H1 (cell line): Measurements from ENCODE around the gene POLR2I. TPM values are rescaled to one million over a fixed set of nuclear protein-coding genes. Genes with fewer than 3 reads are reported as not detected.

Source experiments
- CTCF ChIA-PET: fragments of 300-600 bp; sonication (Branson Sonifier 250); formaldehyde crosslinking; loops from one replicate; lab custom pipeline; 2021; ENCODE audit not compliant: partially characterized antibody; lab: Charles Lee
- POLR2A ChIA-PET: fragments of 300-600 bp; sonication (Branson Sonifier 250); formaldehyde crosslinking; loops from one replicate; lab custom pipeline; 2021; ENCODE audit warnings: inconsistent platforms; ENCODE audit not compliant: partially characterized antibody; lab: Charles Lee
- DNase-seq, 2 experiments: peaks; one replicate each; pipeline versions ENCODE4 v3.0.0 to v3.0.0-alpha.2; 2010 to 2022; ENCODE audit warnings: low spot score in 2 of 2, low read depth in 1 of 2, mixed read lengths in 1 of 2
- FAIRE-seq: peaks from 2 replicates; lab custom pipeline; 2011; peaks lifted over from hg19 to GRCh38; lab: Jason Lieb, UNC
- H2AFZ ChIP-seq: 2 replicates; pipeline ENCODE4 v1.8.1; 2012; ENCODE audit warnings: low read length, inconsistent platforms
- H2AK5ac ChIP-seq: 2 replicates; pipeline ENCODE4 v1.6.1; 2013; ENCODE audit warnings: low read depth, low read length
- H2BK120ac ChIP-seq: replicated peaks from 2 replicates; pipeline ENCODE3; 2013; ENCODE audit warnings: low read depth, low read length, inconsistent platforms
- H2BK12ac ChIP-seq: 2 replicates; pipeline ENCODE4 v1.6.1; 2013; ENCODE audit warnings: low read depth, low read length
- H2BK15ac ChIP-seq: 2 replicates; pipeline ENCODE4 v1.6.1; 2013; ENCODE audit warnings: low read length
- H2BK20ac ChIP-seq: 2 replicates; pipeline ENCODE4 v1.6.1; 2013; ENCODE audit warnings: low read length
- H2BK5ac ChIP-seq: 2 replicates; pipeline ENCODE4 v1.6.1; 2013; ENCODE audit warnings: low read depth, low read length
- H3K14ac ChIP-seq: 2 replicates; pipeline ENCODE4 v1.6.1; 2013; ENCODE audit warnings: inconsistent platforms; ENCODE audit not compliant: insufficient read length
- H3K18ac ChIP-seq: 2 replicates; pipeline ENCODE4 v1.6.1; 2013; ENCODE audit warnings: low read length; ENCODE audit errors: extremely low read depth
- H3K23ac ChIP-seq: 2 replicates; pipeline ENCODE4 v1.6.1; 2013; ENCODE audit warnings: inconsistent platforms; ENCODE audit not compliant: insufficient read length
- H3K23me2 ChIP-seq: 2 replicates; pipeline ENCODE4 v1.6.1; 2013; ENCODE audit warnings: low read depth, low read length
- H3K27ac ChIP-seq: 2 replicates; pipeline ENCODE4 v1.6.1; 2011; ENCODE audit warnings: low read depth, low read length, inconsistent platforms
- H3K27me3 ChIP-seq, 4 experiments: replicated peaks in 1 of 4; 1 replicate in 1 of 4; 2 replicates in 3 of 4; pipeline versions ENCODE4 v1.6.1 to v1.8.1; 2011 to 2013; ENCODE audit warnings: low read length in 3 of 4, mild to moderate bottlenecking in 3 of 4, inconsistent platforms in 2 of 4, mixed read lengths in 2 of 4, moderate library complexity in 1 of 4; ENCODE audit not compliant: control insufficient read depth in 3 of 4, insufficient read depth in 3 of 4; ENCODE audit errors: extremely low read depth in 1 of 4
- H3K36me3 ChIP-seq, 4 experiments: 2 replicates each; pipeline versions ENCODE4 v1.6.1 to v1.8.1; 2011 to 2013; ENCODE audit warnings: mild to moderate bottlenecking in 4 of 4, low read length in 3 of 4, moderate library complexity in 2 of 4, control low read depth in 1 of 4, inconsistent platforms in 1 of 4; ENCODE audit not compliant: insufficient read depth in 4 of 4, control insufficient read depth in 2 of 4
- H3K4ac ChIP-seq: replicated peaks from 2 replicates; pipeline ENCODE3; 2013; ENCODE audit warnings: low read length, low read depth, mixed read lengths, inconsistent platforms; ENCODE audit not compliant: insufficient read length
- H3K4me1 ChIP-seq, 4 experiments: replicated peaks in 1 of 4; 1 replicate in 1 of 4; 2 replicates in 3 of 4; pipeline versions ENCODE4 v1.6.1 to v1.8.1; 2011 to 2013; ENCODE audit warnings: low read length in 3 of 4, inconsistent platforms in 2 of 4, mixed read lengths in 1 of 4; ENCODE audit not compliant: insufficient read depth in 4 of 4, control insufficient read depth in 3 of 4
- H3K4me2 ChIP-seq, 2 experiments: 2 replicates each; pipeline versions ENCODE4 v1.6.1 to v1.8.1; 2011 to 2013; ENCODE audit warnings: low read depth in 2 of 2, low read length in 2 of 2, control low read depth in 1 of 2, inconsistent platforms in 1 of 2, mild to moderate bottlenecking in 1 of 2; ENCODE audit not compliant: insufficient read depth in 1 of 2
- H3K4me3 ChIP-seq, 4 experiments: fragments of 200-600, 300-600 bp in 1 of 4; sonication (generic), shearing (Covaris generic), sonication (Bioruptor Twin) in 1 of 4; 2 replicates each; pipeline versions ENCODE4 v1.5.1 to v1.8.1; 2011 to 2016; ENCODE audit warnings: low read length in 4 of 4, low read depth in 3 of 4, control low read depth in 2 of 4, inconsistent platforms in 2 of 4, mild to moderate bottlenecking in 2 of 4, mixed read lengths in 1 of 4, moderate library complexity in 1 of 4; ENCODE audit not compliant: insufficient read depth in 2 of 4; ENCODE audit errors: extremely low read depth in 1 of 4
- H3K56ac ChIP-seq: replicated peaks from 2 replicates; pipeline ENCODE3; 2013; ENCODE audit warnings: low read depth, mild to moderate bottlenecking, mixed read lengths, low read length, inconsistent platforms; ENCODE audit not compliant: insufficient read length
- H3K79me1 ChIP-seq: 2 replicates; pipeline ENCODE4 v1.6.1; 2013; ENCODE audit warnings: low read depth, low read length, control low read depth
- H3K79me2 ChIP-seq, 2 experiments: 2 replicates each; pipeline versions ENCODE4 v1.6.1 to v1.8.1; 2012 to 2013; ENCODE audit warnings: low read length in 2 of 2, mild to moderate bottlenecking in 2 of 2, inconsistent platforms in 1 of 2; ENCODE audit not compliant: insufficient read depth in 2 of 2, control insufficient read depth in 1 of 2
- H3K9ac ChIP-seq, 4 experiments: replicated peaks in 1 of 4; 1 replicate in 1 of 4; 2 replicates in 3 of 4; pipeline versions ENCODE4 v1.6.1 to v1.8.1; 2011 to 2013; ENCODE audit warnings: low read depth in 3 of 4, low read length in 3 of 4, control low read depth in 2 of 4, mild to moderate bottlenecking in 2 of 4, moderate library complexity in 2 of 4, inconsistent platforms in 1 of 4; ENCODE audit errors: extremely low read depth in 1 of 4
- H3K9me3 ChIP-seq, 2 experiments: 2 replicates each; pipeline versions ENCODE4 v1.6.1 to v1.8.1; 2012 to 2013; ENCODE audit warnings: mild to moderate bottlenecking in 2 of 2, moderate library complexity in 2 of 2, control low read depth in 1 of 2, inconsistent platforms in 1 of 2, low read depth in 1 of 2, low read length in 1 of 2, mixed read lengths in 1 of 2; ENCODE audit not compliant: insufficient read depth in 2 of 2
- H4K20me1 ChIP-seq, 2 experiments: replicated peaks in 1 of 2; 2 replicates each; pipeline versions ENCODE3 to v1.8.1; 2011 to 2013; ENCODE audit warnings: inconsistent platforms in 2 of 2, low read length in 2 of 2, mild to moderate bottlenecking in 1 of 2; ENCODE audit not compliant: insufficient read depth in 2 of 2, control insufficient read depth in 1 of 2
- H4K5ac ChIP-seq: 2 replicates; pipeline ENCODE4 v1.6.1; 2013; ENCODE audit warnings: low read length, low read depth, mixed read lengths, inconsistent platforms; ENCODE audit not compliant: insufficient read length
- H4K8ac ChIP-seq: 2 replicates; pipeline ENCODE4 v1.8.0; 2013; ENCODE audit warnings: mild to moderate bottlenecking, moderate library complexity, low read length, inconsistent platforms; ENCODE audit not compliant: insufficient read depth; ENCODE audit errors: extremely low read depth
- H4K91ac ChIP-seq: replicated peaks from 2 replicates; pipeline ENCODE3; 2013; ENCODE audit warnings: low read length, mixed read lengths, inconsistent platforms; ENCODE audit not compliant: insufficient read length
- BACH1 ChIP-seq: IDR thresholded peaks from 2 replicates; pipeline ENCODE4 v1.6.1; 2012; ENCODE audit warnings: low read length, improper control_type of control experiment
- CHD2 ChIP-seq: IDR thresholded peaks from 2 replicates; pipeline ENCODE4 v1.6.1; 2012; ENCODE audit warnings: low read length, improper control_type of control experiment
- CTBP2 ChIP-seq: IDR thresholded peaks from 2 replicates; pipeline ENCODE4 v1.7.0; 2011; ENCODE audit warnings: borderline replicate concordance, mild to moderate bottlenecking, moderate library complexity, mixed read lengths, low read length; ENCODE audit not compliant: insufficient read depth, insufficient read length
- EP300 ChIP-seq, 2 experiments: IDR thresholded peaks; 1 replicate in 1 of 2; 2 replicates in 1 of 2; pipeline ENCODE4 v1.6.1; 2011 to 2012; ENCODE audit warnings: low read depth in 2 of 2, low read length in 2 of 2, mild to moderate bottlenecking in 2 of 2, borderline replicate concordance in 1 of 2, inconsistent platforms in 1 of 2, moderate library complexity in 1 of 2
- MAX ChIP-seq: IDR thresholded peaks from 2 replicates; pipeline ENCODE4 v1.6.1; 2012; ENCODE audit warnings: inconsistent platforms
- PHF8 ChIP-seq: fragments of 200-600 bp; sonication (generic); conservative IDR thresholded peaks from 2 replicates; pipeline ENCODE4 v1.7.1; 2012; ENCODE audit warnings: low read depth, mild to moderate bottlenecking, inconsistent platforms, low read length, moderate library complexity
- SUZ12 ChIP-seq: fragments of 200-600 bp; sonication (generic); IDR thresholded peaks from 2 replicates; pipeline ENCODE4 v1.6.1; 2012; ENCODE audit warnings: mild to moderate bottlenecking, inconsistent platforms, low read length, moderate library complexity, mixed read lengths
- TAF1 ChIP-seq: IDR thresholded peaks from 2 replicates; pipeline ENCODE4 v1.6.1; 2011; ENCODE audit warnings: mild to moderate bottlenecking, low read depth, low read length
- USF2 ChIP-seq: IDR thresholded peaks from 2 replicates; pipeline ENCODE4 v1.6.1; 2011; ENCODE audit warnings: low read length, improper control_type of control experiment
- WGBS, 2 experiments: shearing (Covaris generic) in 1 of 2; methylation state at CpG; one replicate each; pipeline versions ENCODE4 v1.1.6 to v1.1.7; 2013 to 2015; ENCODE audit warnings: low lambda C conversion rate in 2 of 2, mixed read lengths in 2 of 2, inconsistent platforms in 1 of 2, low coverage in 1 of 2, missing lambda C conversion rate in 1 of 2; ENCODE audit not compliant: insufficient replicate concordance in 2 of 2, insufficient coverage in 1 of 2, insufficient read length in 1 of 2; ENCODE audit errors: extremely low coverage in 1 of 2, missing lambda C conversion rate in 1 of 2; 5-methylcytosine and 5-hydroxymethylcytosine counted together
- polyA plus RNA-seq, 7 experiments: library from polyadenylated mRNA; depleted of rRNA in 3 of 7; stranded (reverse) in 5 of 7; unstranded in 2 of 7; fragments of >200 nt in 5 of 7; fragments of 200-250 nt in 2 of 7; gene quantifications; 1 replicate in 5 of 7; 2 replicates in 1 of 7; 4 replicates in 1 of 7; pipeline versions ENCODE4 v1.2.1 to v1.2.3, GENCODE V29; 2011 to 2013; ENCODE audit warnings: missing spikeins in 2 of 7, mixed read lengths in 2 of 7
- total RNA-seq: library from RNA; stranded (reverse); fragmentation: NEBNext Ultra II Directional; extraction: Animal tissue kit (Norgen Biotek cat#: 25700); gene quantifications from 2 replicates; pipeline ENCODE4 v1.2.1, GENCODE V29; 2021

POLR2I gene
- total and polyA plus RNA-seq, 2 of the 8 experiments (the other 6 are each of a cell fraction or from before 2014, with no cell fraction given): 143 to 150 TPM

GRCh38 chr19:36142046-36142445, 27.4 kb upstream of the POLR2I start:
- Histone ChIP-seq H3K27me3 (no peaks in the 10 kb centered on the region), H3K4me3 (peak overlapping the region in 2 of 4 experiments; percentile 89 to 97; a peak in 2 of 8 replicates), H2BK120ac (no peak overlapping the region), H4K91ac (no peak overlapping the region), H3K9me3 (no peaks in the 10 kb centered on the region), H4K20me1 (peaks cover 0 to 8% of the 10 kb centered on the region in 2 experiments), H3K23me2 (peaks cover 13% of the 10 kb centered on the region; the same call in 1 of the 2 replicates), H3K79me1 (peaks cover 3% of the 10 kb centered on the region), H3K14ac (no peak overlapping the region), H2BK20ac (no peak overlapping the region), H3K18ac (no peak overlapping the region), H3K4me2 (peak overlapping the region; percentile 95 to 96), H3K56ac (no peak overlapping the region), H2BK15ac (no peak overlapping the region), H2AK5ac (no peak overlapping the region), H3K23ac (no peak overlapping the region), H2AFZ (no peak overlapping the region), H2BK12ac (no peak overlapping the region), H2BK5ac (0 out of 2 replicates have a peak overlapping the region, but pooled peaks have one; percentile 60), H3K79me2 (peaks cover 0 to 12% of the 10 kb centered on the region in 2 experiments; a peak in 1 of 4 replicates), H3K9ac (no peak overlapping the region), H3K27ac (no peak overlapping the region), H3K4ac (no peak overlapping the region), H3K4me1 (peaks cover 0 to 3% (median 3%) of the 10 kb centered on the region in 4 experiments; a peak in 3 of 7 replicates), H3K36me3 (peaks cover 15 to 39% (median 35%) of the 10 kb centered on the region in 4 experiments), H4K5ac (no peak overlapping the region), H4K8ac (no peak overlapping the region)
- TF ChIP-seq BACH1 (no peak), EP300 (IDR thresholded peaks at IDR 0.05; ENCODE audit: borderline replicate concordance in 1 of 2, low read depth in 2 of 2, low read length in 2 of 2) (no peak), SUZ12 (no peak), MAX (no peak), PHF8 (no peak), CHD2 (no peak), USF2 (no peak), CTBP2 (no peak), TAF1 (no peak)
- ChIA-PET POLR2A (interaction anchor here (1.2 to 2.3 kb wide), 2 partner anchors 9 to 11 kb away, joined by 3 to 7 read pairs; partner anchors contain the start of gene COX7A1), CTCF (interaction anchor here (1.3 to 1.5 kb wide), 2 partner anchors 13 to 14 kb away, joined by 3 to 5 read pairs; no protein-coding TSS in a partner anchor)
- DNase-seq: no peak
- no peak for FAIRE-seq
- WGBS, 2 experiments: 90% methylated on average over 11 of the region's 14 CpGs; no CpG with 5 or more reads in 1 of the 2 experiments
